ENCODE data around the gene NUP107.

The NUP107 gene

GRCh38 chr12:68776976-68777610 is 90.3 kb downstream of the NUP107 start:
- in situ Hi-C loops (cut with HindIII; ENCODE audit: low sequenced_read_pairs) = no loop called here
- TF ChIP-seq, protein P1, sequence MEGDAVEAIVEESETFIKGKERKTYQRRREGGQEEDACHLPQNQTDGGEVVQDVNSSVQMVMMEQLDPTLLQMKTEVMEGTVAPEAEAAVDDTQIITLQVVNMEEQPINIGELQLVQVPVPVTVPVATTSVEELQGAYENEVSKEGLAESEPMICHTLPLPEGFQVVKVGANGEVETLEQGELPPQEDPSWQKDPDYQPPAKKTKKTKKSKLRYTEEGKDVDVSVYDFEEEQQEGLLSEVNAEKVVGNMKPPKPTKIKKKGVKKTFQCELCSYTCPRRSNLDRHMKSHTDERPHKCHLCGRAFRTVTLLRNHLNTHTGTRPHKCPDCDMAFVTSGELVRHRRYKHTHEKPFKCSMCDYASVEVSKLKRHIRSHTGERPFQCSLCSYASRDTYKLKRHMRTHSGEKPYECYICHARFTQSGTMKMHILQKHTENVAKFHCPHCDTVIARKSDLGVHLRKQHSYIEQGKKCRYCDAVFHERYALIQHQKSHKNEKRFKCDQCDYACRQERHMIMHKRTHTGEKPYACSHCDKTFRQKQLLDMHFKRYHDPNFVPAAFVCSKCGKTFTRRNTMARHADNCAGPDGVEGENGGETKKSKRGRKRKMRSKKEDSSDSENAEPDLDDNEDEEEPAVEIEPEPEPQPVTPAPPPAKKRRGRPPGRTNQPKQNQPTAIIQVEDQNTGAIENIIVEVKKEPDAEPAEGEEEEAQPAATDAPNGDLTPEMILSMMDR (IDR thresholded peaks at IDR 0.05; ENCODE audit: low read depth, low read length) = no peak

GRCh38 chr12:68779280-68779679 is 92.5 kb downstream of the NUP107 start:
- DNase-seq (ENCODE audit: low read depth, low spot score) = no peak
- no peak overlapping the region for H3K4me3 ChIP-seq (ENCODE audit: low read depth, low read length)
- TF ChIP-seq, protein P1 (IDR thresholded peaks at IDR 0.05; ENCODE audit: low read depth, low read length) = no peak
- in situ Hi-C loops (cut with HindIII; ENCODE audit: low sequenced_read_pairs) = no loop called here

More at GRCh38 chr12:68776976-68777610, 90.3 kb downstream of the NUP107 start:
- no peak for DNase-seq (ENCODE audit: low read depth, low spot score)
- no peak overlapping the region for H3K4me3 ChIP-seq (ENCODE audit: low read depth, low read length)

- TF ChIP-seq, protein P1 (IDR thresholded peaks at IDR 0.05; ENCODE audit: low read depth, low read length) = no peak
- no peak for DNase-seq (ENCODE audit: low read depth, low spot score)
- in situ Hi-C loops (cut with HindIII; ENCODE audit: low sequenced_read_pairs) = no loop called here
Measured at GRCh38 chr12:68780731-68781130, 94.0 kb downstream of the NUP107 start.

DNA sequence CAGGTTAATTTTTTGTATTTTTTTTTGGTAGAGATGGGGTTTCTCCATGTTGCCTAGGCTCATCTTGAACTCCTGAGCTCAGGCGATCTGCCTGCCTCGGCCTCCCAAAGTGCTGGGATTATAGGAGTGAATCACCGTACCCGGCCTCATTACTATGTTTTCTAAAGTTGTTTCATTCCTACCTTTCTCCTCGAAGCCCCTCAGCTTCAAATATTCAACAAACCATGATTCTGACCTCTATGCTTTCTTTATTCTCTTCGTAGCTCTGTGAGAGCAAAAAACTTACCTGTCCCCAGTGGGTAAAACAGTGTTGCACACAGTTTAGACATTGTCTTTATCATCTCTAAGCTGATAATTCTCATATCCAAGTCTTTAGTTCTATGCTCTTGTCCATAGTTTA is 95.0 kb downstream of the NUP107 start:
- DNase-seq (ENCODE audit: low read depth, low spot score) = no peak
- TF ChIP-seq, protein P1 (IDR thresholded peaks at IDR 0.05; ENCODE audit: low read depth, low read length) = no peak
- H3K4me3 ChIP-seq (ENCODE audit: low read depth, low read length) = no peak overlapping the region
- in situ Hi-C loops (cut with HindIII; ENCODE audit: low sequenced_read_pairs) = no loop called here

More at GRCh38 chr12:68780731-68781130, 94.0 kb downstream of the NUP107 start:
- H3K4me3 ChIP-seq (ENCODE audit: low read depth, low read length) = no peak overlapping the region

- no peak overlapping the region for H3K4me3 ChIP-seq (ENCODE audit: low read depth, low read length)
- in situ Hi-C loops (cut with HindIII; ENCODE audit: low sequenced_read_pairs) = no loop called here
- DNase-seq (ENCODE audit: low read depth, low spot score) = no peak
- TF ChIP-seq, protein P1 (IDR thresholded peaks at IDR 0.05; ENCODE audit: low read depth, low read length) = no peak
Measured at GRCh38 chr12:68784015-68784414, 97.2 kb downstream of the NUP107 start.

- H3K4me3 ChIP-seq (ENCODE audit: low read depth, low read length) = no peak overlapping the region
- TF ChIP-seq, protein P1 (IDR thresholded peaks at IDR 0.05; ENCODE audit: low read depth, low read length) = no peak
- DNase-seq (ENCODE audit: low read depth, low spot score) = no peak
- in situ Hi-C loops (cut with HindIII; ENCODE audit: low sequenced_read_pairs) = no loop called here
Measured at GRCh38 chr12:68785358-68785757, 98.6 kb downstream of the NUP107 start.
